AG10803 (cell line): ENCODE results near the gene CHID1.

Experiments
- DNase-seq: peaks from one replicate; pipeline ENCODE4 v3.0.0; 2010; ENCODE audit warnings: low read depth
- H3K4me3 ChIP-seq: 2 replicates; pipeline ENCODE4 v1.5.1; 2011; ENCODE audit warnings: mild to moderate bottlenecking, low read length, control low read depth
- TF ChIP-seq, protein P1 (sequence below): conservative IDR thresholded peaks from 2 replicates; pipeline ENCODE4 v1.5.1; 2011; ENCODE audit warnings: mild to moderate bottlenecking, low read length, control low read depth, inconsistent platforms

CHID1 gene

DNA sequence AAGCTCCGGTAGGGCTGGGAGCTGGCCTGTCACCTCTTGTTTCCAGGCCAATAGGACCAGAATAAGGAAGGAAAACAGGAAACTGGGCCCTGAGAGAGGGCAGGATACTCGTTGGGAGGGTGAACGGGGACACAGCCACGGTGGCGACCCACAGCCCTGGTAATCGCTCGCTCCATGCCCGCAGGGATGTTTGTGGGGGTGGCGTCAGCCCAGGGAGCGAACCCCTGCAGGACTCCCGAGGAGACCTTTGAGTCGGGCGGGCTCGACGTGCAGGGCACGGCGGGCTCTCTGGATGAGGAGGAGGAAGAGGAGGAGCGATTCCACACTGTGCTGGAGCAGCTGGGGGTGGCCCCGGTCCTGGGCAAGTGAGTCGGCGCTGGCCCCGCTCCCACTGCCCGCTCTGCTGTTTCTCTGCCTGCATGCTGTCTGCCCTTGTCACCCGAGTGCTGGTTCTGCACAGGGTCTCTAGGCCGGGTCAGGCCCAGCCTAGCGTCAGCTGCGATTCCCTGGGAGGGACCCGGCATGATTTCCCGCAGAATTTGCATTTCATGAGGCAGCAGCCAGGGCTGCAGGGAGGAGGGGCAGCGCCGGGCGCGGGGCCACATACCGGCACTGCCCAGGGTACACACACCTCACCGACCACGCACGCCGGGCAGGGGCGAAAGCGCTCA is 81.3 kb downstream of the CHID1 start:
- TF ChIP-seq, protein P1, sequence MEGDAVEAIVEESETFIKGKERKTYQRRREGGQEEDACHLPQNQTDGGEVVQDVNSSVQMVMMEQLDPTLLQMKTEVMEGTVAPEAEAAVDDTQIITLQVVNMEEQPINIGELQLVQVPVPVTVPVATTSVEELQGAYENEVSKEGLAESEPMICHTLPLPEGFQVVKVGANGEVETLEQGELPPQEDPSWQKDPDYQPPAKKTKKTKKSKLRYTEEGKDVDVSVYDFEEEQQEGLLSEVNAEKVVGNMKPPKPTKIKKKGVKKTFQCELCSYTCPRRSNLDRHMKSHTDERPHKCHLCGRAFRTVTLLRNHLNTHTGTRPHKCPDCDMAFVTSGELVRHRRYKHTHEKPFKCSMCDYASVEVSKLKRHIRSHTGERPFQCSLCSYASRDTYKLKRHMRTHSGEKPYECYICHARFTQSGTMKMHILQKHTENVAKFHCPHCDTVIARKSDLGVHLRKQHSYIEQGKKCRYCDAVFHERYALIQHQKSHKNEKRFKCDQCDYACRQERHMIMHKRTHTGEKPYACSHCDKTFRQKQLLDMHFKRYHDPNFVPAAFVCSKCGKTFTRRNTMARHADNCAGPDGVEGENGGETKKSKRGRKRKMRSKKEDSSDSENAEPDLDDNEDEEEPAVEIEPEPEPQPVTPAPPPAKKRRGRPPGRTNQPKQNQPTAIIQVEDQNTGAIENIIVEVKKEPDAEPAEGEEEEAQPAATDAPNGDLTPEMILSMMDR, result no peak
- no peak overlapping the region for H3K4me3 ChIP-seq
- no peak for DNase-seq

DNA sequence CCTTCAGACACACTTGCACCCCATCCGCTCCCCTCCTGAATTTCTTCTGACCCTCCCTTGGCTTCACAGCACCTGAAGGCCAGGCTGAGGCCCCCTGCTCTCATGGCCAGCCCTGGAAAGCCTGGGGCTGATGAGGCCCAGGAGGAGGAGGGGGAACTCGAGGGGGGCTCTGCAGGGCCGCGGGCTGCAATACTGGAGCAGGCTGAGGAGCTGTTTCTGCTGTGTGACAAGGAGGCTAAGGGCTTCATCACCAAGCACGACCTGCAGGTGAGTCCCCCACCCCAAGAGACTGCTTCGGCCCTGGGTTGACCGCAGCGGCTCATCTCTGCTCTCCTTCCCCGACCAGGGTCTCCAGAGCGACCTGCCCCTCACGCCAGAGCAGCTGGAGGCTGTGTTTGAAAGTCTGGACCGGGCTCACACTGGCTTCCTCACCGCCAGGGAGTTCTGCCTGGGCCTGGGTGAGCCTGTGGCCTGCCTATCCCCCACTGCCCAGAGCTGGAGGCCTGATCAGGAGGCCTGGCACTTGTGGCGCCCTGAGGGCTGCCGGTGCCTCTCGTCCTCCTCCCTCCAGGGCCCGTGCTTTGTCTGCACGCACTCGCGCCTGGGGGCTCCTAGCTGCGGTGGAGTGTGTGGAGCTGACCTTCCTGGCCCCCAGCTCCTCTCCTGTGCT is 82.0 kb downstream of the CHID1 start:
- TF ChIP-seq, protein P1, result no peak
- no peak overlapping the region for H3K4me3 ChIP-seq

DNA sequence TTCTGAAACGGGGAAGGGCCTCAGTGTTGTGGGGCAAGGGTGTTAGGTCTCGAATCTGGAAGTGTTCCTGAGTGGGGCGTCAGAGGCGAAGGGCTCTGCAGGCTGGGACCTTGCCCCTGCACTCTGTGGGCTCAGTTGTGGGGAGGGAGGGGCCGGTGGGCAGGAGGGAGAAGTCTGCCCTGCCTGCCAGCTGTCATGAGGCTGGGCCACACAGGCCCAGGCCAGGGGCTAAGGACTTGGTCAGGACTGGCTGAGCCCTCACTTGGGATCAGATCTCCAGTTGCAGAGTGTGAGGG is 82.8 kb downstream of the CHID1 start, which contains the start of gene CRACR2B:
CRACR2B (plus strand) TSS at position 23 of the 296 bp plus-strand sequence. CDS start 689 bp downstream, outside the sequence.
- no peak for DNase-seq
- no peak within 1 kb of the TSS for H3K4me3 ChIP-seq

More for the DNA sequence above, 82.0 kb downstream of the CHID1 start:
- no peak for DNase-seq

DNA sequence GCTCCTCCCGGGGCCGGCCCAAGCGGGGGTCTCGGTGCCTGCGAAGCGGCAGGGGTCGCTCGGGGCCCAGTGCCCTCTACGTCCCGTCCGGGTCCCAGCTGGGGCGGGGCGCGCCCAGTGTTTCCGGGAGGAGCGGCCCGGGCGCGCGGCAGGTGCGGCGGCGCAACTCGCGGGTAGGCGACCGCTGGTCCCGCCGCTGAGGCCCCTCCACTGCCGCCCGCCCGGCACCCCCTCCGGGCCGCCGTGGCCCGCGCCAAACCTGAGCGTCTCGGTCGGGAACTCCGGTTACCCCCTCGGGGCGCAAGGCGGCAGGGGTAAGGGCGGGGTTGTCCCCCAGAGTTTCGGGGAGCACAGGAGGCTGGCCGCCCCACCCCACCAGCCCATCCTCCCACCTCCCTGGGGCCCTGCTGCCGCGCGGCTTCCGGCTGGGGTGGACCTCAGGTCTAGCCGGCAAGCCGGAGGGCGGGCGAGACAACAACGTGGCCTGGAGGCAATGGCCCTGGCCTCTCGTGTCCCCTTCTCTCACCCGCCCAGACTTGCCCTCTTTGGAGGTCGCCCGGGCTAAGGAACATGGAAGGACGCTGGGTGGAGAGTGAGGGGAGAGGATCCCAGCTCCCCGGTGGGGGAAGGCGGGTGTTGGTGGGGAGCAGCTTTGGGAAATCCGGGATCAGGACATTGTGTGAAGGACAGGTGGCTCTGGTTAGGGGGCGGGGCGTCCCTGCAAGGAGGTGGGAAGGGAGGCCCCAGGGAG is 83.3 kb downstream of the CHID1 start:
- no peak overlapping the region for H3K4me3 ChIP-seq
- DNase-seq, result no peak
- TF ChIP-seq, protein P1, result no peak

More for the DNA sequence above, 82.8 kb downstream of the CHID1 start, which contains the start of gene CRACR2B:
- TF ChIP-seq, protein P1, result no peak

DNA sequence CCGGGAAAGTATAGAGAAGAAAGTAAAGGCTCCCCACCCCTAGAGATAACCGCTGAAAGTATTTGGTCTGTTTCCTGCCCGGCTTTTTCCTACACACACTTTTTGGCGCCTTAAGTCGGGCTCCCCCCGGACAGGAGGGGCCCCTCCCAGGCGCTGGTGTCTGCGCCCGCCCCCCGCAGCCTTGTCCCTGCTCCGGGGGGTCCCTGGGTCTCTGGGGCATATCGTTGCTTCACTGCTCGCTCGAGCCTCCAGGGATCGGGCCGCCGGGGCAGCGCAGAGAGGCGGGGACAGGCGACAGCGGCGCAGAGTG is 83.8 kb downstream of the CHID1 start:
- no peak overlapping the region for H3K4me3 ChIP-seq
- TF ChIP-seq, protein P1, result no peak
- DNase-seq, result no peak

DNA sequence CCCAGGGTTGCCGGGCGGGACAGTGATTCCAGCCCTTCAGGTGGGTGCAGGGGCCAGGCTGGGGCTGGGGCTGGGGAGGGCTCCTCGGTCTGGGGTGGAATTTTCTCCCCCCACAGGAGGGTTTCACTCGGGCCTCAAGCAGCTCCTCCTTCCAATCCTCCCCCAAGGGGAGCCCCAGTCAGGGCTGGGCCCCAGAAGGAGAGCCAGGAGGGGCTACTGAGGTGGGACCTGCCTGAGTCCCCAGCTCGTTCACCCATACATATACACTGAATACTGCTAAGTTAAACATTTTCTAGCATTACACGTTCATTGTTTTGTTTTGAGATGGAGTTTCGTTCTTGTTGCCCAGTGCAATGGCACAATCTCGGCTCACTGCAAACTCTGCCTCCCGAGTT is 84.4 kb downstream of the CHID1 start:
- TF ChIP-seq, protein P1, result no peak
- H3K4me3 ChIP-seq, result no peak overlapping the region
- DNase-seq, result no peak
